TTC549 (cell line): ENCODE data around the gene C14orf39.
A peak's percentile ranks its signal among the peaks of the same experiment; 100 is the strongest.
"Not testable (repeated sequence)": the region's sequence is repeated elsewhere in the genome, so short reads cannot be mapped to it uniquely, and the experiment has no call there.

ENCODE experiments used
- FAIRE-seq: peaks from 2 replicates; lab custom pipeline; 2012; peaks lifted over from hg19 to GRCh38; lab: Jason Lieb, UNC

C14orf39 gene

GRCh38 chr14:60488175-60488574, 2.3 kb upstream of the C14orf39 start:
- peak; percentile 74 for FAIRE-seq

DNA sequence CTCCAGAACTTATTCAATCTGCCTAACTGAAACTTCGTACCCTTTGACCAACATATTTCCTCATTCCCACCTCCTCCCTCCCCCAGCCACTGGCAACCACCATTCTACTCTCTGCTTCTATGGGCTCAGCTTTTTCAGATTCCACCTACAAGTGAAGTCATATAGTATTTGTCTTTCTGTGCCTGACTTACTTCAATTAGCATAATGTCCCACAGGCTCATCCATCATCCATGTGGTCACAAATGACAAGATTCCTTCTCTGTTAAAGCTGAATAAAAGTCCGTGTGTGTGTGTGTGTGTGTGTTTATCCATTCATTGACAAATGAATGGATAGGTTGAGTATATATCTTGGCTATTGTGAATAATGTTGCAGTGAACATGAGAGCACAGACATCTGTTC, 1.3 kb upstream of the C14orf39 start:
- no peak for FAIRE-seq

- no peak for FAIRE-seq
These were observed 736 bp downstream of the C14orf39 start for GRCh38 chr14:60485057-60485597.

DNA sequence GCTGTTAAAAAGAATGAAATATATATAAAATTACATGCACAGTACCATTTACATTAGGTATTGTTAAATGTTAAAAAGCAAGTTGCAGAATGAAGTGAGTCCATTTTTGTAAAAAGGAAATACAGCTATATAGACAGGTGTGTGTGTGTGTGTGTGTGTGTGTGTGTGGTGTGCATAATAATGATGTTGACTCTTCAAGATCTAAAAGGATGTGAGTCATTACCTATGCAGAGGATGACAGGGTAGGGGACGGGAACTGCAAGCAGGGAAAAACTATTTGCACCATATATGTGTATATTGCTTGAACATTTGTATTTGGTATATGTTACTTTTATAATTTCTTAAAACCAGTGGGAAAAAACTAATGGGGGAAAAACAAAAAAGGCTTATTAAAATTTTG, 3.1 kb downstream of the C14orf39 start:
- no peak for FAIRE-seq

DNA sequence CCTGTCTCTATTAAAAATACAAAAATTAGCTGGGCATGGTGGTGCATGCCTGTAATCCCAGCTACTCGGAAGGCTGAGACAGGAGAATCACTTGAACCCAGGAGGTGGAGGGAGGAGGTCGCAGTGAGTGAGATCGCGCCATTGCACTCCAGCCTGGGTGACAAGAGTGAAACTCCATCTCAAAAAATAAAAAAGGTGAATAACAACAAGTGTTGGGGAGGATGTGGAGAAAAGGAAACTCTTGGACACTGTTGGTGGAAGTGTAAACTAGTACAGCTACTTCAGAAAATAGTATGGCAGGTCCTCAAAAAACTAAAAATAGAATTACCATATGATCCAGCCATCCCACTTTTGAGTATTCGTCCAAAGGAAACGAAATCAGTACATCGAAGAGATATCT, 5.6 kb downstream of the C14orf39 start:
- FAIRE-seq = not testable (repeated sequence)

DNA sequence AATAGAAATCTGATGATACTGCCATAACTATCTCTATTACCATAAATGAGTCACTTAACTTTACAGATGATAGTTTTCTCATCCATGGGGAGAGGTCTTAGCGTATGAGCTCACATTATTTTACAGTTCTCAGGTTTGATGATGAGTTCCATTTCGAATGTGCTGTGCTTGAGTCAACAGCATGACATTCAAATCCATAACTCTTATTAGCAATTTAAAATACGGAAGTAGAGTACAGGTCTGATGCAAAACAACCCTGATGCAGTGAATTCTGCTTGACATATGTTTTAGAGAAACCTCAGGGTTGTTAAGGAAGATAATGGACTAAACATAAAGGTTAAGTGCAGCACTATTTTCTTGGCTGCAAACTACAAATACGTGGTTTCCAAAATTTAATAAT, 30.0 kb downstream of the C14orf39 start:
- no peak for FAIRE-seq

- no peak for FAIRE-seq
These were observed 55.6 kb downstream of the C14orf39 start for GRCh38 chr14:60430276-60430675.

DNA sequence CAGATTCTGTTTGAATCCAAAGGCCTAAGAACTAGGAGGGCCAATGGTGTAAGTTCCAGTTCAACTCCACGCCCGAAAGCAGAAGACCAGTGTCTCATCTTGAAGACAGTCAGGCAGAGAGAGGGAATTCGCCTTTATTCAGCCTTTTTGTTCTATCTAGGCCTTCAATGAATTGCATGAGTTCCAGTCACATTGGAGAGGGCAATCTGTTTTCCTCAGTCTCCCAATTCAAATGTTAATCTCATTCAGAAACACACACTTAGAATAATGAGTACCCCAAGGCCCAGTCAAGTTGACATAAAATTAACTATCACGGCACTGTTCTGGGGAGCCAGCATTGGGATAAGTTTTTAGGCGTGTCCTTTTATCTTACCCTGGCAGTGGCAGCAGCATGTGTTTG, 65.8 kb downstream of the C14orf39 start:
- FAIRE-seq = no peak

DNA sequence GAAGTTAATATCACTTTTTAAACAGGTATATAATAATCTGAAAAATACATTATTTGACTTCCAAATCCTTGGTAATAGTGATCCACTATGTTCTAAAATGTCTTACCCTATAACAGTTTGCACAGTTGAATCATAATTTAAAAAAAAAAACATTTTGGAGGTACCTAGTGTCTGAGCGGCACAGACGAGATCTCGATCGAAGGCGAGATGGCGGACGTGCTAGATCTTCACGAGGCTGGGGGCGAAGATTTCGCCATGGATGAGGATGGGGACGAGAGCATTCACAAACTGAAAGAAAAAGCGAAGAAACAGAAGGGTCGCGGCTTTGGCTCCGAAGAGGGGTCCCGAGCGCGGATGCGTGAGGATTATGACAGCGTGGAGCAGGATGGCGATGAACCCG, 88.3 kb downstream of the C14orf39 start:
- peak; percentile 75 for FAIRE-seq

- no peak for FAIRE-seq
These were observed 89.0 kb downstream of the C14orf39 start for GRCh38 chr14:60396718-60397343.
